H1 (cell line): ENCODE measurements around the gene FAM24B. TPM values are rescaled to one million over a fixed set of nuclear protein-coding genes. Genes with fewer than 3 reads are reported as not detected.

Source experiments
- CTCF ChIA-PET: fragments of 300-600 bp; sonication (Branson Sonifier 250); formaldehyde crosslinking; loops from one replicate; lab custom pipeline; 2021; ENCODE audit not compliant: partially characterized antibody; lab: Charles Lee
- POLR2A ChIA-PET: fragments of 300-600 bp; sonication (Branson Sonifier 250); formaldehyde crosslinking; loops from one replicate; lab custom pipeline; 2021; ENCODE audit warnings: inconsistent platforms; ENCODE audit not compliant: partially characterized antibody; lab: Charles Lee
- DNase-seq, 2 experiments: peaks; one replicate each; pipeline versions ENCODE4 v3.0.0 to v3.0.0-alpha.2; 2010 to 2022; ENCODE audit warnings: low spot score in 2 of 2, low read depth in 1 of 2, mixed read lengths in 1 of 2
- FAIRE-seq: peaks from 2 replicates; lab custom pipeline; 2011; peaks lifted over from hg19 to GRCh38; lab: Jason Lieb, UNC
- H2AFZ ChIP-seq: 2 replicates; pipeline ENCODE4 v1.8.1; 2012; ENCODE audit warnings: low read length, inconsistent platforms
- H2AK5ac ChIP-seq: 2 replicates; pipeline ENCODE4 v1.6.1; 2013; ENCODE audit warnings: low read depth, low read length
- H2BK120ac ChIP-seq: replicated peaks from 2 replicates; pipeline ENCODE3; 2013; ENCODE audit warnings: low read depth, low read length, inconsistent platforms
- H2BK12ac ChIP-seq: 2 replicates; pipeline ENCODE4 v1.6.1; 2013; ENCODE audit warnings: low read depth, low read length
- H2BK15ac ChIP-seq: 2 replicates; pipeline ENCODE4 v1.6.1; 2013; ENCODE audit warnings: low read length
- H2BK20ac ChIP-seq: 2 replicates; pipeline ENCODE4 v1.6.1; 2013; ENCODE audit warnings: low read length
- H2BK5ac ChIP-seq: 2 replicates; pipeline ENCODE4 v1.6.1; 2013; ENCODE audit warnings: low read depth, low read length
- H3K14ac ChIP-seq: 2 replicates; pipeline ENCODE4 v1.6.1; 2013; ENCODE audit warnings: inconsistent platforms; ENCODE audit not compliant: insufficient read length
- H3K18ac ChIP-seq: 2 replicates; pipeline ENCODE4 v1.6.1; 2013; ENCODE audit warnings: low read length; ENCODE audit errors: extremely low read depth
- H3K23ac ChIP-seq: 2 replicates; pipeline ENCODE4 v1.6.1; 2013; ENCODE audit warnings: inconsistent platforms; ENCODE audit not compliant: insufficient read length
- H3K23me2 ChIP-seq: 2 replicates; pipeline ENCODE4 v1.6.1; 2013; ENCODE audit warnings: low read depth, low read length
- H3K27ac ChIP-seq: 2 replicates; pipeline ENCODE4 v1.6.1; 2011; ENCODE audit warnings: low read depth, low read length, inconsistent platforms
- H3K27me3 ChIP-seq, 4 experiments: replicated peaks in 1 of 4; 1 replicate in 1 of 4; 2 replicates in 3 of 4; pipeline versions ENCODE4 v1.6.1 to v1.8.1; 2011 to 2013; ENCODE audit warnings: low read length in 3 of 4, mild to moderate bottlenecking in 3 of 4, inconsistent platforms in 2 of 4, mixed read lengths in 2 of 4, moderate library complexity in 1 of 4; ENCODE audit not compliant: control insufficient read depth in 3 of 4, insufficient read depth in 3 of 4; ENCODE audit errors: extremely low read depth in 1 of 4
- H3K36me3 ChIP-seq, 4 experiments: 2 replicates each; pipeline versions ENCODE4 v1.6.1 to v1.8.1; 2011 to 2013; ENCODE audit warnings: mild to moderate bottlenecking in 4 of 4, low read length in 3 of 4, moderate library complexity in 2 of 4, control low read depth in 1 of 4, inconsistent platforms in 1 of 4; ENCODE audit not compliant: insufficient read depth in 4 of 4, control insufficient read depth in 2 of 4
- H3K4ac ChIP-seq: replicated peaks from 2 replicates; pipeline ENCODE3; 2013; ENCODE audit warnings: low read length, low read depth, mixed read lengths, inconsistent platforms; ENCODE audit not compliant: insufficient read length
- H3K4me1 ChIP-seq, 4 experiments: replicated peaks in 1 of 4; 1 replicate in 1 of 4; 2 replicates in 3 of 4; pipeline versions ENCODE4 v1.6.1 to v1.8.1; 2011 to 2013; ENCODE audit warnings: low read length in 3 of 4, inconsistent platforms in 2 of 4, mixed read lengths in 1 of 4; ENCODE audit not compliant: insufficient read depth in 4 of 4, control insufficient read depth in 3 of 4
- H3K4me2 ChIP-seq, 2 experiments: 2 replicates each; pipeline versions ENCODE4 v1.6.1 to v1.8.1; 2011 to 2013; ENCODE audit warnings: low read depth in 2 of 2, low read length in 2 of 2, control low read depth in 1 of 2, inconsistent platforms in 1 of 2, mild to moderate bottlenecking in 1 of 2; ENCODE audit not compliant: insufficient read depth in 1 of 2
- H3K4me3 ChIP-seq, 4 experiments: fragments of 200-600, 300-600 bp in 1 of 4; sonication (generic), shearing (Covaris generic), sonication (Bioruptor Twin) in 1 of 4; 2 replicates each; pipeline versions ENCODE4 v1.5.1 to v1.8.1; 2011 to 2016; ENCODE audit warnings: low read length in 4 of 4, low read depth in 3 of 4, control low read depth in 2 of 4, inconsistent platforms in 2 of 4, mild to moderate bottlenecking in 2 of 4, mixed read lengths in 1 of 4, moderate library complexity in 1 of 4; ENCODE audit not compliant: insufficient read depth in 2 of 4; ENCODE audit errors: extremely low read depth in 1 of 4
- H3K56ac ChIP-seq: replicated peaks from 2 replicates; pipeline ENCODE3; 2013; ENCODE audit warnings: low read depth, mild to moderate bottlenecking, mixed read lengths, low read length, inconsistent platforms; ENCODE audit not compliant: insufficient read length
- H3K79me1 ChIP-seq: 2 replicates; pipeline ENCODE4 v1.6.1; 2013; ENCODE audit warnings: low read depth, low read length, control low read depth
- H3K79me2 ChIP-seq, 2 experiments: 2 replicates each; pipeline versions ENCODE4 v1.6.1 to v1.8.1; 2012 to 2013; ENCODE audit warnings: low read length in 2 of 2, mild to moderate bottlenecking in 2 of 2, inconsistent platforms in 1 of 2; ENCODE audit not compliant: insufficient read depth in 2 of 2, control insufficient read depth in 1 of 2
- H3K9ac ChIP-seq, 4 experiments: replicated peaks in 1 of 4; 1 replicate in 1 of 4; 2 replicates in 3 of 4; pipeline versions ENCODE4 v1.6.1 to v1.8.1; 2011 to 2013; ENCODE audit warnings: low read depth in 3 of 4, low read length in 3 of 4, control low read depth in 2 of 4, mild to moderate bottlenecking in 2 of 4, moderate library complexity in 2 of 4, inconsistent platforms in 1 of 4; ENCODE audit errors: extremely low read depth in 1 of 4
- H3K9me3 ChIP-seq, 2 experiments: 2 replicates each; pipeline versions ENCODE4 v1.6.1 to v1.8.1; 2012 to 2013; ENCODE audit warnings: mild to moderate bottlenecking in 2 of 2, moderate library complexity in 2 of 2, control low read depth in 1 of 2, inconsistent platforms in 1 of 2, low read depth in 1 of 2, low read length in 1 of 2, mixed read lengths in 1 of 2; ENCODE audit not compliant: insufficient read depth in 2 of 2
- H4K20me1 ChIP-seq, 2 experiments: replicated peaks in 1 of 2; 2 replicates each; pipeline versions ENCODE3 to v1.8.1; 2011 to 2013; ENCODE audit warnings: inconsistent platforms in 2 of 2, low read length in 2 of 2, mild to moderate bottlenecking in 1 of 2; ENCODE audit not compliant: insufficient read depth in 2 of 2, control insufficient read depth in 1 of 2
- H4K5ac ChIP-seq: 2 replicates; pipeline ENCODE4 v1.6.1; 2013; ENCODE audit warnings: low read length, low read depth, mixed read lengths, inconsistent platforms; ENCODE audit not compliant: insufficient read length
- H4K8ac ChIP-seq: 2 replicates; pipeline ENCODE4 v1.8.0; 2013; ENCODE audit warnings: mild to moderate bottlenecking, moderate library complexity, low read length, inconsistent platforms; ENCODE audit not compliant: insufficient read depth; ENCODE audit errors: extremely low read depth
- H4K91ac ChIP-seq: replicated peaks from 2 replicates; pipeline ENCODE3; 2013; ENCODE audit warnings: low read length, mixed read lengths, inconsistent platforms; ENCODE audit not compliant: insufficient read length
- CBX5 ChIP-seq: fragments of 300-800, 300-1000 bp; sonication (generic); IDR thresholded peaks from 2 replicates; pipeline ENCODE4 v1.7.1; 2016; ENCODE audit warnings: antibody characterized with exemption, low read length, low read depth
- CREB1 ChIP-seq: IDR thresholded peaks from 2 replicates; pipeline ENCODE4 v1.6.1; 2012; ENCODE audit warnings: inconsistent platforms
- HDAC6 ChIP-seq: IDR thresholded peaks from one replicate; pipeline ENCODE4 v1.7.1; 2012; ENCODE audit warnings: low read depth, mild to moderate bottlenecking, inconsistent platforms, low read length, moderate library complexity
- KDM1A ChIP-seq: fragments of 200-600, 300-600 bp; sonication (generic); IDR thresholded peaks from 2 replicates; pipeline ENCODE4 v1.7.1; 2016; ENCODE audit warnings: mild to moderate bottlenecking, low read length, borderline replicate concordance
- NANOG ChIP-seq: IDR thresholded peaks from 2 replicates; pipeline ENCODE4 v1.6.1; 2011; ENCODE audit warnings: low read length, low read depth, mild to moderate bottlenecking, inconsistent platforms; ENCODE audit not compliant: insufficient read depth, poor library complexity, severe bottlenecking
- POLR2A ChIP-seq, 2 experiments: IDR thresholded peaks; 1 replicate in 1 of 2; 2 replicates in 1 of 2; pipeline ENCODE4 v1.6.1; 2011; ENCODE audit warnings: low read depth in 2 of 2, low read length in 2 of 2, mild to moderate bottlenecking in 2 of 2; ENCODE audit errors: control extremely low read depth in 1 of 2
- SP1 ChIP-seq: IDR thresholded peaks from 2 replicates; pipeline ENCODE4 v1.6.1; 2011; ENCODE audit warnings: low read depth, low read length
- SP4 ChIP-seq: IDR thresholded peaks from 2 replicates; pipeline ENCODE4 v1.6.1; 2012; ENCODE audit warnings: low read length, inconsistent platforms
- SRF ChIP-seq: IDR thresholded peaks from 2 replicates; pipeline ENCODE4 v1.6.1; 2011; ENCODE audit warnings: mild to moderate bottlenecking, low read depth, low read length, moderate library complexity
- TAF1 ChIP-seq: IDR thresholded peaks from 2 replicates; pipeline ENCODE4 v1.6.1; 2011; ENCODE audit warnings: mild to moderate bottlenecking, low read depth, low read length
- TAF7 ChIP-seq: optimal IDR thresholded peaks from 2 replicates; pipeline ENCODE3; 2011; ENCODE audit warnings: low read depth, mild to moderate bottlenecking, inconsistent platforms, low read length, moderate library complexity, borderline replicate concordance
- TCF12 ChIP-seq: IDR thresholded peaks from 2 replicates; pipeline ENCODE4 v1.6.1; 2011; ENCODE audit warnings: low read depth, mild to moderate bottlenecking, low read length
- TEAD4 ChIP-seq: IDR thresholded peaks from 2 replicates; pipeline ENCODE4 v1.6.1; 2012; ENCODE audit warnings: low read depth, low read length, inconsistent platforms, mixed read lengths
- WGBS, 2 experiments: shearing (Covaris generic) in 1 of 2; methylation state at CpG; one replicate each; pipeline versions ENCODE4 v1.1.6 to v1.1.7; 2013 to 2015; ENCODE audit warnings: low lambda C conversion rate in 2 of 2, mixed read lengths in 2 of 2, inconsistent platforms in 1 of 2, low coverage in 1 of 2, missing lambda C conversion rate in 1 of 2; ENCODE audit not compliant: insufficient replicate concordance in 2 of 2, insufficient coverage in 1 of 2, insufficient read length in 1 of 2; ENCODE audit errors: extremely low coverage in 1 of 2, missing lambda C conversion rate in 1 of 2; 5-methylcytosine and 5-hydroxymethylcytosine counted together
- polyA plus RNA-seq, 7 experiments: library from polyadenylated mRNA; depleted of rRNA in 3 of 7; stranded (reverse) in 5 of 7; unstranded in 2 of 7; fragments of >200 nt in 5 of 7; fragments of 200-250 nt in 2 of 7; gene quantifications; 1 replicate in 5 of 7; 2 replicates in 1 of 7; 4 replicates in 1 of 7; pipeline versions ENCODE4 v1.2.1 to v1.2.3, GENCODE V29; 2011 to 2013; ENCODE audit warnings: missing spikeins in 2 of 7, mixed read lengths in 2 of 7
- total RNA-seq: library from RNA; stranded (reverse); fragmentation: NEBNext Ultra II Directional; extraction: Animal tissue kit (Norgen Biotek cat#: 25700); gene quantifications from 2 replicates; pipeline ENCODE4 v1.2.1, GENCODE V29; 2021
- TF ChIP-seq, protein P1 (sequence below): IDR thresholded peaks from 2 replicates; pipeline ENCODE4 v1.6.1; 2012; ENCODE audit warnings: inconsistent platforms
- TF ChIP-seq, protein P2 (sequence below): IDR thresholded peaks from 2 replicates; pipeline ENCODE4 v1.6.1; 2011; ENCODE audit warnings: low read depth, mild to moderate bottlenecking, low read length; ENCODE audit not compliant: insufficient read depth

Gene FAM24B
- total and polyA plus RNA-seq, 2 of the 8 experiments (the other 6 are each of a cell fraction or from before 2014, with no cell fraction given): 0.50 to 0.56 TPM

- H4K8ac ChIP-seq: no peak overlapping the region
- H4K5ac ChIP-seq: no peak overlapping the region
- ChIA-PET POLR2A (interaction anchor here (1.7 to 2.4 kb wide), 2 partner anchors 10 to 18 kb away, joined by 3 to 12 read pairs; partner anchors contain the start of gene CUZD1), CTCF (no interaction called here)
- no peak overlapping the region for H3K9ac ChIP-seq
- H3K79me1 ChIP-seq: no peaks in the 10 kb centered on the region
- no peaks in the 10 kb centered on the region for H3K23me2 ChIP-seq
- no peak overlapping the region for H3K14ac ChIP-seq
- H3K79me2 ChIP-seq: no peaks in the 10 kb centered on the region
- H2BK120ac ChIP-seq: no peak overlapping the region
- H2BK12ac ChIP-seq: no peak overlapping the region
- no peaks in the 10 kb centered on the region for H3K27me3 ChIP-seq
- no peaks in the 10 kb centered on the region for H4K20me1 ChIP-seq
- no peak overlapping the region for H2BK15ac ChIP-seq
- H2AK5ac ChIP-seq: no peak overlapping the region
- H3K9me3 ChIP-seq: no peaks in the 10 kb centered on the region
- H3K27ac ChIP-seq: no peak overlapping the region
- no peak overlapping the region for H4K91ac ChIP-seq
- no peak overlapping the region for H3K18ac ChIP-seq
- H2BK20ac ChIP-seq: no peak overlapping the region
- H3K23ac ChIP-seq: no peak overlapping the region
- H2BK5ac ChIP-seq: no peak overlapping the region
- peaks cover 0 to 5% (median 2%) of the 10 kb centered on the region in 4 experiments; a peak in 2 of 7 replicates for H3K4me1 ChIP-seq
- no peak overlapping the region for H3K4ac ChIP-seq
- no peak overlapping the region; a peak in 1 of 4 replicates for H3K4me2 ChIP-seq
- no peak overlapping the region for H3K56ac ChIP-seq
- no peak overlapping the region for H3K4me3 ChIP-seq
- H2AFZ ChIP-seq: no peak overlapping the region
- 89% methylated on average over 1 of the region's 1 CpG; no CpG with 5 or more reads in 1 of the 2 experiments for WGBS, 2 experiments
- H3K36me3 ChIP-seq: no peaks in the 10 kb centered on the region
- no peak for DNase-seq
- FAIRE-seq: no peak
- TF ChIP-seq SP4: no peak
- TF ChIP-seq, protein P1, sequence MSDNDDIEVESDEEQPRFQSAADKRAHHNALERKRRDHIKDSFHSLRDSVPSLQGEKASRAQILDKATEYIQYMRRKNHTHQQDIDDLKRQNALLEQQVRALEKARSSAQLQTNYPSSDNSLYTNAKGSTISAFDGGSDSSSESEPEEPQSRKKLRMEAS: no peak
- TF ChIP-seq TAF1: no peak
- TF ChIP-seq POLR2A (IDR thresholded peaks at IDR 0.05; ENCODE audit: control extremely low read depth in 1 of 2, low read depth in 2 of 2, low read length in 2 of 2): no peak
- TF ChIP-seq CREB1: no peak
- TF ChIP-seq TEAD4: no peak
- TF ChIP-seq SP1: no peak
- no peak for TF ChIP-seq TCF12
- TF ChIP-seq, protein P2, sequence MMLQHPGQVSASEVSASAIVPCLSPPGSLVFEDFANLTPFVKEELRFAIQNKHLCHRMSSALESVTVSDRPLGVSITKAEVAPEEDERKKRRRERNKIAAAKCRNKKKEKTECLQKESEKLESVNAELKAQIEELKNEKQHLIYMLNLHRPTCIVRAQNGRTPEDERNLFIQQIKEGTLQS: no peak
- no peak for TF ChIP-seq TAF7
- TF ChIP-seq HDAC6: no peak
- TF ChIP-seq SRF: no peak
- TF ChIP-seq NANOG: no peak
- TF ChIP-seq CBX5: no peak
- no peak for TF ChIP-seq KDM1A
Observed at GRCh38 chr10:122856902-122857301, 22.5 kb downstream of the FAM24B start.
